ENCODE measurements around the gene KIAA0319L. TPM values are rescaled to one million over a fixed set of nuclear protein-coding genes. Genes with fewer than 3 reads are reported as not detected.

KIAA0319L gene
- polyA plus RNA-seq, 1 donor from 2014 or later = 38.1 TPM

GRCh38 chr1:35594005-35594760 is 37.0 kb upstream of the KIAA0319L start:
- no peak for TF ChIP-seq MXI1 (conservative IDR thresholded peaks at IDR 0.05; ENCODE audit: poor library complexity, severe bottlenecking)
- TF ChIP-seq TAF1 (IDR thresholded peaks at IDR 0.05; ENCODE audit: low read depth) = no peak
- TF ChIP-seq, protein P1, sequence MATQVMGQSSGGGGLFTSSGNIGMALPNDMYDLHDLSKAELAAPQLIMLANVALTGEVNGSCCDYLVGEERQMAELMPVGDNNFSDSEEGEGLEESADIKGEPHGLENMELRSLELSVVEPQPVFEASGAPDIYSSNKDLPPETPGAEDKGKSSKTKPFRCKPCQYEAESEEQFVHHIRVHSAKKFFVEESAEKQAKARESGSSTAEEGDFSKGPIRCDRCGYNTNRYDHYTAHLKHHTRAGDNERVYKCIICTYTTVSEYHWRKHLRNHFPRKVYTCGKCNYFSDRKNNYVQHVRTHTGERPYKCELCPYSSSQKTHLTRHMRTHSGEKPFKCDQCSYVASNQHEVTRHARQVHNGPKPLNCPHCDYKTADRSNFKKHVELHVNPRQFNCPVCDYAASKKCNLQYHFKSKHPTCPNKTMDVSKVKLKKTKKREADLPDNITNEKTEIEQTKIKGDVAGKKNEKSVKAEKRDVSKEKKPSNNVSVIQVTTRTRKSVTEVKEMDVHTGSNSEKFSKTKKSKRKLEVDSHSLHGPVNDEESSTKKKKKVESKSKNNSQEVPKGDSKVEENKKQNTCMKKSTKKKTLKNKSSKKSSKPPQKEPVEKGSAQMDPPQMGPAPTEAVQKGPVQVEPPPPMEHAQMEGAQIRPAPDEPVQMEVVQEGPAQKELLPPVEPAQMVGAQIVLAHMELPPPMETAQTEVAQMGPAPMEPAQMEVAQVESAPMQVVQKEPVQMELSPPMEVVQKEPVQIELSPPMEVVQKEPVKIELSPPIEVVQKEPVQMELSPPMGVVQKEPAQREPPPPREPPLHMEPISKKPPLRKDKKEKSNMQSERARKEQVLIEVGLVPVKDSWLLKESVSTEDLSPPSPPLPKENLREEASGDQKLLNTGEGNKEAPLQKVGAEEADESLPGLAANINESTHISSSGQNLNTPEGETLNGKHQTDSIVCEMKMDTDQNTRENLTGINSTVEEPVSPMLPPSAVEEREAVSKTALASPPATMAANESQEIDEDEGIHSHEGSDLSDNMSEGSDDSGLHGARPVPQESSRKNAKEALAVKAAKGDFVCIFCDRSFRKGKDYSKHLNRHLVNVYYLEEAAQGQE (IDR thresholded peaks at IDR 0.05; ENCODE audit: borderline replicate concordance) = no peak
- no peak for TF ChIP-seq SMC3 (conservative IDR thresholded peaks at IDR 0.05; ENCODE audit: poor library complexity)
- no peak for TF ChIP-seq EP300 (conservative IDR thresholded peaks at IDR 0.05; ENCODE audit: poor library complexity, severe bottlenecking)
- TF ChIP-seq POLR2AphosphoS5 (IDR thresholded peaks at IDR 0.05) = no peak
- TF ChIP-seq EZH2 (IDR thresholded peaks at IDR 0.05; ENCODE audit: borderline replicate concordance, insufficient read depth, low read length, poor library complexity, severe bottlenecking) = no peak
- no peak for TF ChIP-seq RAD21 (conservative IDR thresholded peaks at IDR 0.05)
- TF ChIP-seq, protein P2, sequence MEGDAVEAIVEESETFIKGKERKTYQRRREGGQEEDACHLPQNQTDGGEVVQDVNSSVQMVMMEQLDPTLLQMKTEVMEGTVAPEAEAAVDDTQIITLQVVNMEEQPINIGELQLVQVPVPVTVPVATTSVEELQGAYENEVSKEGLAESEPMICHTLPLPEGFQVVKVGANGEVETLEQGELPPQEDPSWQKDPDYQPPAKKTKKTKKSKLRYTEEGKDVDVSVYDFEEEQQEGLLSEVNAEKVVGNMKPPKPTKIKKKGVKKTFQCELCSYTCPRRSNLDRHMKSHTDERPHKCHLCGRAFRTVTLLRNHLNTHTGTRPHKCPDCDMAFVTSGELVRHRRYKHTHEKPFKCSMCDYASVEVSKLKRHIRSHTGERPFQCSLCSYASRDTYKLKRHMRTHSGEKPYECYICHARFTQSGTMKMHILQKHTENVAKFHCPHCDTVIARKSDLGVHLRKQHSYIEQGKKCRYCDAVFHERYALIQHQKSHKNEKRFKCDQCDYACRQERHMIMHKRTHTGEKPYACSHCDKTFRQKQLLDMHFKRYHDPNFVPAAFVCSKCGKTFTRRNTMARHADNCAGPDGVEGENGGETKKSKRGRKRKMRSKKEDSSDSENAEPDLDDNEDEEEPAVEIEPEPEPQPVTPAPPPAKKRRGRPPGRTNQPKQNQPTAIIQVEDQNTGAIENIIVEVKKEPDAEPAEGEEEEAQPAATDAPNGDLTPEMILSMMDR (IDR thresholded peaks at IDR 0.05; ENCODE audit: poor library complexity, severe bottlenecking) = no peak
- no peaks in the 10 kb centered on the region for H3F3A ChIP-seq (ENCODE audit: insufficient read depth, low read length, poor library complexity, severe bottlenecking)

GRCh38 chr1:35592991-35593769 is 36.0 kb upstream of the KIAA0319L start:
- H3K27ac ChIP-seq (ENCODE audit: low read length) = no peak overlapping the region
- no peaks in the 10 kb centered on the region for H3K9me2 ChIP-seq (ENCODE audit: insufficient read depth, low read length)
- no peak overlapping the region for H3K9ac ChIP-seq (ENCODE audit: low read length)
- no peak overlapping the region for H3K4me2 ChIP-seq (ENCODE audit: low read length)
- no peaks in the 10 kb centered on the region for H3K9me3 ChIP-seq (ENCODE audit: low read length)
- TF ChIP-seq TAF1 (IDR thresholded peaks at IDR 0.05; ENCODE audit: low read depth) = no peak
- TF ChIP-seq MXI1 (conservative IDR thresholded peaks at IDR 0.05; ENCODE audit: poor library complexity, severe bottlenecking) = no peak
- TF ChIP-seq SMC3 (conservative IDR thresholded peaks at IDR 0.05; ENCODE audit: poor library complexity) = no peak
- no peak for TF ChIP-seq EP300 (conservative IDR thresholded peaks at IDR 0.05; ENCODE audit: poor library complexity, severe bottlenecking)
- TF ChIP-seq EZH2 (IDR thresholded peaks at IDR 0.05; ENCODE audit: borderline replicate concordance, insufficient read depth, low read length, poor library complexity, severe bottlenecking) = no peak
- TF ChIP-seq RAD21 (conservative IDR thresholded peaks at IDR 0.05) = no peak
- no peak for TF ChIP-seq POLR2AphosphoS5 (IDR thresholded peaks at IDR 0.05)
- TF ChIP-seq, protein P2 (IDR thresholded peaks at IDR 0.05; ENCODE audit: poor library complexity, severe bottlenecking) = no peak
- TF ChIP-seq, protein P1 (IDR thresholded peaks at IDR 0.05; ENCODE audit: borderline replicate concordance) = no peak
- no peaks in the 10 kb centered on the region for H3K79me2 ChIP-seq (replicated peaks; ENCODE audit: insufficient read depth, low read length)
- no peaks in the 10 kb centered on the region for H3K27me3 ChIP-seq (ENCODE audit: insufficient read depth, low read depth, low read length)
- no peaks in the 10 kb centered on the region for H4K20me1 ChIP-seq (ENCODE audit: insufficient read depth)
- no peak overlapping the region for H3K4me3 ChIP-seq (ENCODE audit: low read length)
- H3K36me3 ChIP-seq (ENCODE audit: insufficient read depth, low read length) = no peaks in the 10 kb centered on the region
- H2AFZ ChIP-seq (ENCODE audit: low read depth, low read length) = no peak overlapping the region
- no peaks in the 10 kb centered on the region for H3F3A ChIP-seq (ENCODE audit: insufficient read depth, low read length, poor library complexity, severe bottlenecking)

More at GRCh38 chr1:35594005-35594760, 37.0 kb upstream of the KIAA0319L start:
- no peaks in the 10 kb centered on the region for H3K27me3 ChIP-seq (ENCODE audit: insufficient read depth, low read depth, low read length)
- no peaks in the 10 kb centered on the region for H3K79me2 ChIP-seq (replicated peaks; ENCODE audit: insufficient read depth, low read length)
- H3K9me2 ChIP-seq (ENCODE audit: insufficient read depth, low read length) = no peaks in the 10 kb centered on the region
- H4K20me1 ChIP-seq (ENCODE audit: insufficient read depth) = no peaks in the 10 kb centered on the region
- H3K9ac ChIP-seq (ENCODE audit: low read length) = no peak overlapping the region
- no peak overlapping the region for H3K4me2 ChIP-seq (ENCODE audit: low read length)
- no peak overlapping the region for H3K27ac ChIP-seq (ENCODE audit: low read length)
- no peaks in the 10 kb centered on the region for H3K9me3 ChIP-seq (ENCODE audit: low read length)
- no peak overlapping the region for H2AFZ ChIP-seq (ENCODE audit: low read depth, low read length)
- H3K4me3 ChIP-seq (ENCODE audit: low read length) = no peak overlapping the region
- H3K36me3 ChIP-seq (ENCODE audit: insufficient read depth, low read length) = no peaks in the 10 kb centered on the region
